PFSK-1 (cell line): Measurements from ENCODE around the gene ACAA2.

ENCODE experiments used
- POLR2AphosphoS5 ChIP-seq: IDR thresholded peaks from 2 replicates; pipeline ENCODE4 v1.6.1; 2012; ENCODE audit warnings: low read depth, mild to moderate bottlenecking, control low read depth, low read length, moderate library complexity
- TAF1 ChIP-seq: IDR thresholded peaks from 2 replicates; pipeline ENCODE4 v1.6.1; 2012; ENCODE audit warnings: low read length, control low read depth, borderline replicate concordance; ENCODE audit not compliant: insufficient read depth
- TF ChIP-seq, protein P1 (sequence below), 2 experiments: IDR thresholded peaks; 2 replicates each; pipeline versions ENCODE4 v1.6.1 to v1.8.0; 2011 to 2012; ENCODE audit warnings: low read depth in 2 of 2, low read length in 2 of 2, control low read depth in 1 of 2, inconsistent platforms in 1 of 2, mild to moderate bottlenecking in 1 of 2, moderate library complexity in 1 of 2; ENCODE audit not compliant: insufficient read depth in 1 of 2

DNA sequence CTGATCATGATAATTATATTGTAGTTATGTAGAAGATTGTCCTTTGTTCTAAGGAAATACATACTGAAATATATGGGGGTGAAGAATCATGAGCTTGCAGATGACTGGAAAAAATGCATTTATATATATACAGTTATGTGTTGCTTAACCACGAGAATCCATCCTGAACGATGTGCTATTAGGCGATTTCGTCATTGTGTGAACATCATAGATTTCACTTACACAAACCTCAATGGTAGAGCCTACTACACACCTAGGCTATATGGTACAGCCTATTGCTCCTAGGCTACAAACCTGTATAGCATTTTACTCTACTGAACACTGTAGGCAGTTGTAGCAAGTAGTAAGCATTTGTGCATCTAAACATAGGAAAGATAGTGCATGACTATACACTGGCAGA, 2.6 kb upstream of the ACAA2 start:
- TF ChIP-seq POLR2AphosphoS5 (no peak), TAF1 (no peak)
- TF ChIP-seq, protein P1, sequence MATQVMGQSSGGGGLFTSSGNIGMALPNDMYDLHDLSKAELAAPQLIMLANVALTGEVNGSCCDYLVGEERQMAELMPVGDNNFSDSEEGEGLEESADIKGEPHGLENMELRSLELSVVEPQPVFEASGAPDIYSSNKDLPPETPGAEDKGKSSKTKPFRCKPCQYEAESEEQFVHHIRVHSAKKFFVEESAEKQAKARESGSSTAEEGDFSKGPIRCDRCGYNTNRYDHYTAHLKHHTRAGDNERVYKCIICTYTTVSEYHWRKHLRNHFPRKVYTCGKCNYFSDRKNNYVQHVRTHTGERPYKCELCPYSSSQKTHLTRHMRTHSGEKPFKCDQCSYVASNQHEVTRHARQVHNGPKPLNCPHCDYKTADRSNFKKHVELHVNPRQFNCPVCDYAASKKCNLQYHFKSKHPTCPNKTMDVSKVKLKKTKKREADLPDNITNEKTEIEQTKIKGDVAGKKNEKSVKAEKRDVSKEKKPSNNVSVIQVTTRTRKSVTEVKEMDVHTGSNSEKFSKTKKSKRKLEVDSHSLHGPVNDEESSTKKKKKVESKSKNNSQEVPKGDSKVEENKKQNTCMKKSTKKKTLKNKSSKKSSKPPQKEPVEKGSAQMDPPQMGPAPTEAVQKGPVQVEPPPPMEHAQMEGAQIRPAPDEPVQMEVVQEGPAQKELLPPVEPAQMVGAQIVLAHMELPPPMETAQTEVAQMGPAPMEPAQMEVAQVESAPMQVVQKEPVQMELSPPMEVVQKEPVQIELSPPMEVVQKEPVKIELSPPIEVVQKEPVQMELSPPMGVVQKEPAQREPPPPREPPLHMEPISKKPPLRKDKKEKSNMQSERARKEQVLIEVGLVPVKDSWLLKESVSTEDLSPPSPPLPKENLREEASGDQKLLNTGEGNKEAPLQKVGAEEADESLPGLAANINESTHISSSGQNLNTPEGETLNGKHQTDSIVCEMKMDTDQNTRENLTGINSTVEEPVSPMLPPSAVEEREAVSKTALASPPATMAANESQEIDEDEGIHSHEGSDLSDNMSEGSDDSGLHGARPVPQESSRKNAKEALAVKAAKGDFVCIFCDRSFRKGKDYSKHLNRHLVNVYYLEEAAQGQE (IDR thresholded peaks at IDR 0.05; ENCODE audit: insufficient read depth in 1 of 2, low read depth in 2 of 2, low read length in 2 of 2): no peak
